Measurements from ENCODE around the gene EIF2AK2.
A peak's percentile ranks its signal among the peaks of the same experiment; 100 is the strongest.
"Not testable (repeated sequence)": the region's sequence is repeated elsewhere in the genome, so short reads cannot be mapped to it uniquely, and the experiment has no call there.

The EIF2AK2 gene

GRCh38 chr2:37156857-37157714 lies at the start of gene EIF2AK2:
Gene EIF2AK2, minus strand, starts transcription at chr2:37156980. Its CDS starts 9,174 bp downstream, at chr2:37147806.
- DNase-seq (ENCODE audit: low read depth) = peak; percentile 65

- DNase-seq (ENCODE audit: low read depth) = no peak
These were observed 49.0 kb upstream of the EIF2AK2 start for GRCh38 chr2:37205689-37206341.

GRCh38 chr2:37205071-37205661 lies 48.4 kb upstream of the EIF2AK2 start:
- not testable (repeated sequence) for DNase-seq (ENCODE audit: low read depth)

GRCh38 chr2:37203708-37204107 lies 46.9 kb upstream of the EIF2AK2 start:
- no peak for DNase-seq (ENCODE audit: low read depth)

GRCh38 chr2:37201766-37202165 lies 45.0 kb upstream of the EIF2AK2 start:
- DNase-seq (ENCODE audit: low read depth) = peak; percentile 23

- DNase-seq (ENCODE audit: low read depth) = no peak
These were observed 44.4 kb upstream of the EIF2AK2 start for GRCh38 chr2:37201208-37201607.

- DNase-seq (ENCODE audit: low read depth) = no peak
These were observed 41.9 kb upstream of the EIF2AK2 start for GRCh38 chr2:37198681-37199065.

GRCh38 chr2:37196320-37197195 lies 39.8 kb upstream of the EIF2AK2 start, which contains the start of gene CEBPZOS:
Gene CEBPZOS, plus strand, starts transcription at chr2:37196496. Its CDS starts 3,209 bp downstream, at chr2:37199705.
- DNase-seq (ENCODE audit: low read depth) = peak; percentile 87

- not testable (repeated sequence) for DNase-seq (ENCODE audit: low read depth)
These were observed 39.1 kb upstream of the EIF2AK2 start for GRCh38 chr2:37195862-37196319.

GRCh38 chr2:37192551-37192950 lies 35.8 kb upstream of the EIF2AK2 start:
- no peak for DNase-seq (ENCODE audit: low read depth)

GRCh38 chr2:37191747-37192146 lies 35.0 kb upstream of the EIF2AK2 start:
- DNase-seq (ENCODE audit: low read depth) = no peak

GRCh38 chr2:37191253-37191652 lies 34.5 kb upstream of the EIF2AK2 start:
- DNase-seq (ENCODE audit: low read depth) = no peak

GRCh38 chr2:37190290-37190689 lies 33.5 kb upstream of the EIF2AK2 start:
- no peak for DNase-seq (ENCODE audit: low read depth)

- DNase-seq (ENCODE audit: low read depth) = no peak
These were observed 32.8 kb upstream of the EIF2AK2 start for GRCh38 chr2:37189452-37190153.

- DNase-seq (ENCODE audit: low read depth) = no peak
These were observed 31.8 kb upstream of the EIF2AK2 start, which contains the start of gene SULT6B1 for GRCh38 chr2:37188570-37188969. Gene SULT6B1, minus strand, starts transcription at chr2:37188670. Its CDS starts 30 bp downstream, at chr2:37188640.

- no peak for DNase-seq (ENCODE audit: low read depth)
These were observed 25.2 kb upstream of the EIF2AK2 start for GRCh38 chr2:37181726-37182684.

- no peak for DNase-seq (ENCODE audit: low read depth)
These were observed 23.9 kb upstream of the EIF2AK2 start for GRCh38 chr2:37180640-37181039.

GRCh38 chr2:37180006-37180639 lies 23.3 kb upstream of the EIF2AK2 start:
- no peak for DNase-seq (ENCODE audit: low read depth)

GRCh38 chr2:37173741-37174140 lies 17.0 kb upstream of the EIF2AK2 start:
- DNase-seq (ENCODE audit: low read depth) = no peak
